HepG2 (cell line): ENCODE data around the gene PRR30. TPM values are rescaled to one million over a fixed set of nuclear protein-coding genes. Genes with fewer than 3 reads are reported as not detected.

ENCODE experiments used
- AKAP8 ChIP-seq: sonication (generic); formaldehyde crosslinking; IDR thresholded peaks from 2 replicates; pipeline ENCODE4 v1.5.1; 2020; ENCODE audit warnings: mild to moderate bottlenecking, missing genetic modification reagents
- ASH2L ChIP-seq: fragments of 300-600, 200-600 bp; sonication (generic); IDR thresholded peaks from 2 replicates; pipeline ENCODE4 v1.7.0; 2017; ENCODE audit warnings: low read depth, mild to moderate bottlenecking, moderate library complexity, mixed read lengths, low read length; ENCODE audit not compliant: insufficient read length
- ATM ChIP-seq: fragments of 450-650 bp; IDR thresholded peaks from 2 replicates; pipeline ENCODE4 v1.7.1; 2017; ENCODE audit warnings: mild to moderate bottlenecking, borderline replicate concordance
- CBX1 ChIP-seq: IDR thresholded peaks from one replicate; pipeline ENCODE4 v1.6.1; 2016; ENCODE audit warnings: antibody characterized with exemption, low read depth
- DZIP1 ChIP-seq: sonication (generic); formaldehyde crosslinking; IDR thresholded peaks from 2 replicates; pipeline ENCODE4 v1.5.0; 2020; ENCODE audit warnings: mild to moderate bottlenecking, missing genetic modification reagents
- EEA1 ChIP-seq: sonication (generic); formaldehyde crosslinking; IDR thresholded peaks from 2 replicates; pipeline ENCODE4 v1.5.1; 2020; ENCODE audit warnings: mild to moderate bottlenecking, missing genetic modification reagents, borderline replicate concordance
- FOXP4 ChIP-seq: sonication (generic); formaldehyde crosslinking; IDR thresholded peaks from 2 replicates; pipeline ENCODE4 v1.4.0; 2020; ENCODE audit warnings: missing genetic modification reagents
- ISL2 ChIP-seq: sonication (generic); formaldehyde crosslinking; IDR thresholded peaks from 2 replicates; pipeline ENCODE4 v1.5.0; 2020; ENCODE audit warnings: missing genetic modification reagents
- NBN ChIP-seq: fragments of 450-650 bp; conservative IDR thresholded peaks from 2 replicates; pipeline ENCODE4 v1.6.1; 2017
- NFIC ChIP-seq: IDR thresholded peaks from 2 replicates; pipeline ENCODE4 v1.6.1; 2012; ENCODE audit warnings: mild to moderate bottlenecking, low read length, inconsistent platforms
- POLR2G ChIP-seq: fragments of 200-400 bp; formaldehyde crosslinking; IDR thresholded peaks from 2 replicates; pipeline ENCODE4 v1.6.1; 2018; ENCODE audit warnings: mild to moderate bottlenecking, low read depth, low read length, moderate library complexity
- PPARG ChIP-seq: conservative IDR thresholded peaks from 2 replicates; pipeline ENCODE4 v1.6.1; 2016; ENCODE audit warnings: missing biosample characterization, missing genetic modification reagents
- RNF2 ChIP-seq: fragments of 450-650 bp; conservative IDR thresholded peaks from 2 replicates; pipeline ENCODE4 v1.6.1; 2016; ENCODE audit warnings: low read depth
- SUZ12 ChIP-seq: fragments of 150-350 bp; IDR thresholded peaks from 2 replicates; pipeline ENCODE4 v1.6.1; 2014; ENCODE audit warnings: low read depth, low read length
- TFAP4 ChIP-seq: sonication (generic); IDR thresholded peaks from 2 replicates; pipeline ENCODE4 v1.6.1; 2016; ENCODE audit warnings: low read depth, borderline replicate concordance
- TP53 ChIP-seq: sonication (generic); formaldehyde crosslinking; conservative IDR thresholded peaks from 2 replicates; pipeline ENCODE4 v1.4.0; 2020; ENCODE audit warnings: missing genetic modification reagents
- U2AF2 ChIP-seq: fragments of 200-400 bp; formaldehyde crosslinking; IDR thresholded peaks from 2 replicates; pipeline ENCODE4 v1.6.1; 2017; ENCODE audit warnings: low read depth, mild to moderate bottlenecking, low read length
- YEATS4 ChIP-seq: sonication (generic); formaldehyde crosslinking; IDR thresholded peaks from 2 replicates; pipeline ENCODE4 v1.4.0; 2020; ENCODE audit warnings: missing genetic modification reagents, borderline replicate concordance
- ZEB1 ChIP-seq: IDR thresholded peaks from 2 replicates; pipeline ENCODE4 v1.6.1; 2012; ENCODE audit warnings: mild to moderate bottlenecking, low read depth, inconsistent platforms; ENCODE audit not compliant: insufficient replicate concordance
- ZFP82 ChIP-seq: sonication (generic); formaldehyde crosslinking; IDR thresholded peaks from 2 replicates; pipeline ENCODE4 v1.5.1; 2020; ENCODE audit warnings: mild to moderate bottlenecking, missing genetic modification reagents, borderline replicate concordance
- ZFY ChIP-seq: sonication (generic); formaldehyde crosslinking; IDR thresholded peaks from 2 replicates; pipeline ENCODE4 v1.4.0; 2020; ENCODE audit warnings: missing genetic modification reagents
- ZNF296 ChIP-seq: sonication (generic); formaldehyde crosslinking; conservative IDR thresholded peaks from 2 replicates; pipeline ENCODE4 v1.5.0; 2020; ENCODE audit warnings: mild to moderate bottlenecking, missing genetic modification reagents
- ZNF333 ChIP-seq: sonication (generic); formaldehyde crosslinking; IDR thresholded peaks from 2 replicates; pipeline ENCODE4 v1.4.0; 2020; ENCODE audit warnings: mild to moderate bottlenecking, missing genetic modification reagents, borderline replicate concordance
- ZNF335 ChIP-seq: sonication (generic); formaldehyde crosslinking; IDR thresholded peaks from 2 replicates; pipeline ENCODE4 v1.4.0; 2020; ENCODE audit warnings: missing genetic modification reagents
- ZNF704 ChIP-seq: sonication (generic); formaldehyde crosslinking; IDR thresholded peaks from 2 replicates; pipeline ENCODE4 v1.8.1; 2023; ENCODE audit warnings: mild to moderate bottlenecking, inconsistent platforms, moderate library complexity, missing genetic modification reagents, borderline replicate concordance
- polyA plus RNA-seq, 8 experiments: library from polyadenylated mRNA; depleted of rRNA in 3 of 8; stranded (reverse) in 7 of 8; unstranded in 1 of 8; fragments of >200 nt; fragmentation: Illumina TruSeq in 4 of 8; extraction: Trizol in 4 of 8; gene quantifications; 2 replicates each; pipeline versions ENCODE4 v1.2.1 to v1.2.3, GENCODE V29; 2011 to 2016; ENCODE audit warnings: low read depth in 4 of 8, missing spikeins in 1 of 8, mixed read lengths in 1 of 8; ENCODE audit not compliant: insufficient read depth in 1 of 8
- total RNA-seq, 5 experiments: library from RNA; depleted of rRNA; stranded (reverse); fragments of >200 nt; fragmentation: Illumina TruSeq; extraction: Trizol; gene quantifications; 2 replicates each; pipeline ENCODE4 v1.2.3, GENCODE V29; 2016; ENCODE audit warnings: low read depth in 1 of 5

Gene PRR30
- total and polyA plus RNA-seq, 2 of the 13 experiments (the other 11 are each of a cell fraction or from before 2014, with no cell fraction given), result not detected

GRCh38 chr2:27185331-27186026 lies 46.3 kb upstream of the PRR30 start (continued):
- TF ChIP-seq ZEB1 (no peak), DZIP1 (CRISPR knock-in tag) (no peak), ZNF296 (CRISPR knock-in tag) (no peak), RNF2 (no peak), ZFY (CRISPR knock-in tag) (0 out of 2 replicates have a peak, but pooled peaks have one; percentile 30), SUZ12 (no peak), TFAP4 (peak; percentile 53; the same call in 1 of the 2 replicates), ASH2L (peak; percentile 54), U2AF2 (no peak), ZNF704 (CRISPR knock-in tag) (no peak), NBN (no peak), EEA1 (CRISPR knock-in tag) (no peak), YEATS4 (CRISPR knock-in tag) (no peak), FOXP4 (CRISPR knock-in tag) (peak; percentile 39; the same call in 1 of the 2 replicates), PPARG (CRISPR knock-in tag) (peak; percentile 99), ZNF335 (CRISPR knock-in tag) (peak; percentile 62; the same call in 1 of the 2 replicates), AKAP8 (CRISPR knock-in tag) (no peak), CBX1 (no peak), ZFP82 (CRISPR knock-in tag) (no peak), POLR2G (no peak), ATM (no peak), TP53 (CRISPR knock-in tag) (no peak), ZNF333 (CRISPR knock-in tag) (no peak), NFIC (no peak), ISL2 (CRISPR knock-in tag) (peak; percentile 48; the same call in 1 of the 2 replicates)
